T-cell (primary cell): ENCODE results near the gene TCF7L1. TPM values are rescaled to one million over a fixed set of nuclear protein-coding genes. Genes with fewer than 3 reads are reported as not detected.
A peak's percentile ranks its signal among the peaks of the same experiment; 100 is the strongest.

ENCODE experiments used
- ATAC-seq, 4 experiments: fragments of 200-7000 bp in 3 of 4; fragments of 150-1000 bp in 1 of 4; cut with Tn5 transposase; replicated peaks in 1 of 4; 1 replicate in 3 of 4; 2 replicates in 1 of 4; pipeline ENCODE4 v1.10.0; 2021; ENCODE audit warnings: moderate library complexity in 3 of 4, mild to moderate bottlenecking in 2 of 4, moderate number of reproducible peaks in 1 of 4
- CTCF ChIA-PET, 2 donors: fragments of 300-600 bp; sonication (Branson Sonifier 250); formaldehyde crosslinking; loops; one replicate each; lab custom pipeline; 2022; ENCODE audit warnings: antibody characterized with exemption in 2 of 2; lab: Charles Lee
- POLR2A ChIA-PET, 2 donors: fragments of 300-600 bp; sonication (Branson Sonifier 250); formaldehyde crosslinking; loops; one replicate each; lab custom pipeline; 2022; ENCODE audit warnings: antibody characterized with exemption in 2 of 2; lab: Charles Lee
- DNase-seq, 35 experiments: peaks; one replicate each; pipeline versions ENCODE4 v3.0.0 to v3.0.0-alpha.2; 2013 to 2023
- H3K27ac ChIP-seq: one replicate; pipeline ENCODE4 v1.5.1; 2013; ENCODE audit warnings: low read length
- H3K27me3 ChIP-seq, 2 experiments: replicated peaks in 1 of 2; 1 replicate in 1 of 2; 2 replicates in 1 of 2; pipeline versions ENCODE4 v1.6.1 to v1.7.0; 2013; ENCODE audit warnings: low read length in 1 of 2, mixed read lengths in 1 of 2; ENCODE audit not compliant: control insufficient read depth in 2 of 2, insufficient read depth in 2 of 2; ENCODE audit errors: extremely low read depth in 1 of 2
- H3K36me3 ChIP-seq, 2 donors: 1 replicate in 1 of 2; 2 replicates in 1 of 2; pipeline versions ENCODE4 v1.6.1 to v1.7.0; 2013; ENCODE audit warnings: low read length in 1 of 2; ENCODE audit not compliant: control insufficient read depth in 2 of 2, insufficient read depth in 1 of 2; ENCODE audit errors: extremely low read depth in 1 of 2
- H3K4me1 ChIP-seq, 2 experiments: 1 replicate in 1 of 2; 2 replicates in 1 of 2; pipeline versions ENCODE4 v1.6.1 to v1.7.0; 2013; ENCODE audit warnings: low read length in 2 of 2, mixed read lengths in 1 of 2; ENCODE audit not compliant: insufficient read depth in 2 of 2, control insufficient read depth in 1 of 2; ENCODE audit errors: extremely low read depth in 1 of 2
- H3K4me3 ChIP-seq, 2 donors: 1 replicate in 1 of 2; 2 replicates in 1 of 2; pipeline versions ENCODE4 v1.5.1 to v1.7.0; 2013; ENCODE audit warnings: mild to moderate bottlenecking in 2 of 2, low read length in 1 of 2, moderate library complexity in 1 of 2; ENCODE audit not compliant: control insufficient read depth in 1 of 2; ENCODE audit errors: extremely low read depth in 1 of 2
- H3K9me3 ChIP-seq: 2 replicates; pipeline ENCODE4 v1.7.0; 2013
- H3K27ac Mint-ChIP-seq, 2 donors: one replicate each; pipeline ENCODE4 v1.8.0; 2020 to 2021; ENCODE audit warnings: mild to moderate bottlenecking in 2 of 2, mixed read lengths in 2 of 2
- H3K27me3 Mint-ChIP-seq, 2 donors: one replicate each; pipeline ENCODE4 v1.8.0; 2021 to 2022; ENCODE audit warnings: mixed read lengths in 2 of 2
- H3K36me3 Mint-ChIP-seq: one replicate; pipeline ENCODE4 v1.8.0; 2021; ENCODE audit warnings: mixed read lengths
- H3K4me1 Mint-ChIP-seq, 3 donors: one replicate each; pipeline ENCODE4 v1.8.0; 2020 to 2022; ENCODE audit warnings: mixed read lengths in 3 of 3, mild to moderate bottlenecking in 1 of 3
- H3K4me3 Mint-ChIP-seq, 3 donors: one replicate each; pipeline ENCODE4 v1.8.0; 2020 to 2022; ENCODE audit warnings: mild to moderate bottlenecking in 3 of 3, mixed read lengths in 3 of 3, moderate library complexity in 3 of 3
- H3K9me3 Mint-ChIP-seq, 3 donors: one replicate each; pipeline ENCODE4 v1.8.0; 2020 to 2022; ENCODE audit warnings: mixed read lengths in 3 of 3
- WGBS: methylation state at CpG from one replicate; pipeline ENCODE4 v1.1.5; 2013; ENCODE audit warnings: missing lambda C conversion rate; ENCODE audit not compliant: insufficient coverage; 5-methylcytosine and 5-hydroxymethylcytosine counted together
- total RNA-seq, 35 experiments: library from RNA in 6 of 35; stranded (reverse) in 6 of 35; fragments of 120-200 nt in 1 of 35; gene quantifications; one replicate each; pipeline versions ENCODE4 v1.2.1 to v1.2.4 and lab custom pipeline; 2013 to 2026

TCF7L1 gene
- total RNA-seq, 5 donors from 2014 or later (not counting 1 experiment from before 2014, with no cell fraction given) = 0.07 to 0.16 (median 0.15) TPM; not detected in 2

GRCh38 chr2:85215081-85215447, 81.9 kb downstream of the TCF7L1 start:
- H3K9me3 ChIP-seq = no peaks in the 10 kb centered on the region
- peaks cover 4 to 40% of the 10 kb centered on the region in 2 experiments for H3K27me3 ChIP-seq
- no peak overlapping the region for H3K27ac ChIP-seq
- POLR2A ChIA-PET = no interaction called here
- ATAC-seq = no peak
- no peaks in the 10 kb centered on the region for H3K9me3 Mint-ChIP-seq
- peaks cover 37 to 59% of the 10 kb centered on the region in 2 donors for H3K27me3 Mint-ChIP-seq
- no peak overlapping the region for H3K27ac Mint-ChIP-seq
- no peak for DNase-seq
- CTCF ChIA-PET = no interaction called here
- no peaks in the 10 kb centered on the region for H3K4me1 ChIP-seq
- H3K36me3 Mint-ChIP-seq = no peaks in the 10 kb centered on the region
- H3K4me3 Mint-ChIP-seq = no peak overlapping the region
- no peaks in the 10 kb centered on the region for H3K36me3 ChIP-seq
- H3K4me1 Mint-ChIP-seq = no peaks in the 10 kb centered on the region
- WGBS = 81% methylated on average over 7 of the region's 9 CpGs
- no peak overlapping the region for H3K4me3 ChIP-seq

- Histone ChIP-seq H3K4me1 (no peaks in the 10 kb centered on the region), H3K9me3 (no peaks in the 10 kb centered on the region), H3K4me3 (no peak overlapping the region), H3K27me3 (peaks cover 4 to 39% of the 10 kb centered on the region in 2 experiments), H3K36me3 (no peaks in the 10 kb centered on the region), H3K27ac (no peak overlapping the region)
- Mint-ChIP-seq H3K4me1 (no peaks in the 10 kb centered on the region), H3K9me3 (no peaks in the 10 kb centered on the region), H3K27me3 (peaks cover 34 to 55% of the 10 kb centered on the region in 2 donors), H3K27ac (no peak overlapping the region), H3K4me3 (no peak overlapping the region), H3K36me3 (no peaks in the 10 kb centered on the region)
- DNase-seq = no peak
- 79% methylated on average over 8 of the region's 18 CpGs for WGBS
- ChIA-PET POLR2A (no interaction called here), CTCF (no interaction called here)
- no peak for ATAC-seq
Measured at GRCh38 chr2:85215448-85216401, 82.5 kb downstream of the TCF7L1 start.

GRCh38 chr2:85216927-85217326, 83.7 kb downstream of the TCF7L1 start:
- no peak overlapping the region for H3K4me3 ChIP-seq
- H3K9me3 ChIP-seq = no peaks in the 10 kb centered on the region
- no peaks in the 10 kb centered on the region for H3K4me1 ChIP-seq
- DNase-seq (peak in 1 of 35 experiments; percentile 2), ATAC-seq (no peak)
- ChIA-PET POLR2A (no interaction called here), CTCF (no interaction called here)
- peaks cover 4 to 36% of the 10 kb centered on the region in 2 experiments for H3K27me3 ChIP-seq
- H3K4me1 Mint-ChIP-seq = no peaks in the 10 kb centered on the region
- H3K27me3 Mint-ChIP-seq = peaks cover 35 to 53% of the 10 kb centered on the region in 2 donors
- no peaks in the 10 kb centered on the region for H3K36me3 Mint-ChIP-seq
- no CpG with 5 or more reads among the region's 4 CpGs for WGBS
- H3K4me3 Mint-ChIP-seq = no peak overlapping the region
- H3K9me3 Mint-ChIP-seq = no peaks in the 10 kb centered on the region
- H3K36me3 ChIP-seq = no peaks in the 10 kb centered on the region
- no peak overlapping the region for H3K27ac Mint-ChIP-seq
- H3K27ac ChIP-seq = no peak overlapping the region

- CTCF ChIA-PET = interaction anchor here (0.5 to 0.6 kb wide), 2 partner anchors 78 to 181 kb away, joined by 3 to 4 read pairs; no protein-coding TSS in a partner anchor
- no peak overlapping the region for H3K27ac Mint-ChIP-seq
- peaks cover 28 to 36% of the 10 kb centered on the region in 2 donors for H3K27me3 Mint-ChIP-seq
Measured at GRCh38 chr2:85221067-85221691, 88.0 kb downstream of the TCF7L1 start.

GRCh38 chr2:85222792-85223191, 89.6 kb downstream of the TCF7L1 start:
- ChIA-PET CTCF (no interaction called here), POLR2A (no interaction called here)
- DNase-seq (no peak), ATAC-seq (no peak)
- Histone ChIP-seq H3K27me3 (peaks cover 0 to 17% of the 10 kb centered on the region in 2 experiments), H3K9me3 (no peaks in the 10 kb centered on the region), H3K4me3 (no peak overlapping the region), H3K36me3 (no peaks in the 10 kb centered on the region), H3K4me1 (no peaks in the 10 kb centered on the region), H3K27ac (no peak overlapping the region)
- no peak overlapping the region for H3K4me3 Mint-ChIP-seq
- H3K27ac Mint-ChIP-seq = no peak overlapping the region
- no peaks in the 10 kb centered on the region for H3K36me3 Mint-ChIP-seq
- 80% methylated on average over 1 of the region's 3 CpGs for WGBS
- no peaks in the 10 kb centered on the region for H3K4me1 Mint-ChIP-seq
- no peaks in the 10 kb centered on the region for H3K9me3 Mint-ChIP-seq
- peaks cover 30 to 33% of the 10 kb centered on the region in 2 donors for H3K27me3 Mint-ChIP-seq

More at GRCh38 chr2:85221067-85221691, 88.0 kb downstream of the TCF7L1 start:
- POLR2A ChIA-PET = interaction anchor here in 1 of 2 donors (0.6 kb wide), 1 partner anchor 139 kb away, joined by 18 read pairs; no protein-coding TSS in a partner anchor
- no peaks in the 10 kb centered on the region for H3K4me1 Mint-ChIP-seq
- no peak overlapping the region for H3K4me3 ChIP-seq
- H3K9me3 Mint-ChIP-seq = no peaks in the 10 kb centered on the region
- H3K36me3 Mint-ChIP-seq = no peaks in the 10 kb centered on the region
- H3K4me3 Mint-ChIP-seq = no peak overlapping the region
- DNase-seq (no peak), ATAC-seq (no peak)
- no peaks in the 10 kb centered on the region for H3K36me3 ChIP-seq
- no peaks in the 10 kb centered on the region for H3K4me1 ChIP-seq
- WGBS = 100% methylated on average over 1 of the region's 8 CpGs
- H3K27me3 ChIP-seq = peaks cover 4 to 16% of the 10 kb centered on the region in 2 experiments
- H3K9me3 ChIP-seq = no peaks in the 10 kb centered on the region
- no peak overlapping the region for H3K27ac ChIP-seq

GRCh38 chr2:85226783-85227182, 93.6 kb downstream of the TCF7L1 start:
- Histone ChIP-seq H3K27ac (no peak overlapping the region), H3K4me1 (no peaks in the 10 kb centered on the region), H3K27me3 (peaks cover 0 to 20% of the 10 kb centered on the region in 2 experiments), H3K9me3 (no peaks in the 10 kb centered on the region), H3K36me3 (no peaks in the 10 kb centered on the region), H3K4me3 (no peak overlapping the region)
- CTCF ChIA-PET = no interaction called here
- Mint-ChIP-seq H3K4me3 (no peak overlapping the region), H3K36me3 (no peaks in the 10 kb centered on the region), H3K27me3 (peaks cover 21 to 32% of the 10 kb centered on the region in 2 donors), H3K27ac (no peak overlapping the region), H3K9me3 (no peaks in the 10 kb centered on the region), H3K4me1 (no peaks in the 10 kb centered on the region)
- POLR2A ChIA-PET = no interaction called here
- DNase-seq (no peak), ATAC-seq (no peak)
- WGBS = 83% methylated on average over 8 of the region's 8 CpGs
